Epithelial cell of esophagus (primary cell): Measurements from ENCODE around the gene PER1.

Source experiments
- DNase-seq: peaks from one replicate; pipeline ENCODE4 v3.0.0; 2010; ENCODE audit warnings: low read depth
- H3K4me3 ChIP-seq: 2 replicates; pipeline ENCODE4 v1.5.1; 2011; ENCODE audit warnings: mild to moderate bottlenecking, low read length, control low read depth
- TF ChIP-seq, protein P1 (sequence below): IDR thresholded peaks from 2 replicates; pipeline ENCODE4 v1.5.1; 2011; ENCODE audit warnings: low read depth, mild to moderate bottlenecking, low read length, control low read depth, inconsistent platforms; ENCODE audit not compliant: insufficient read depth; ENCODE audit errors: missing control alignments

The PER1 gene

DNA sequence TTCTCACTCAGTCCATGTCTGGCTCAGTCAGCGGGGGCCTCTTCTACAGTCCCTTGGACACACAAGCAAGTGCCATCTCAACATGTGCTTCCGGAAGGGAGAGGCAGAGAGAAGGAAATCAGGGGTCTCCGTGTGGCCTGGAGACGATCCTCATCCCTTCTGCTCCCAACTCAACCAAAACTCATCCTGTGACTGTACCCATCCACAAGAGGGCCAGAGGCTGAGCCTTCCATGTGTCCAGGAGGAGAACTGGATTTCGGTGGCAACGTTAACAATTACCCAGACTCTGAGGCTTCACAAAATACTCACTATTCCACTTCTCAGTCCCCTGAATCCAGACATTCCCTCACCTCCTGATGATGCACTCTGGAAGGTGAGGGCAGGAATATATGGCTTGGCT is 56.8 kb downstream of the PER1 start:
- no peak overlapping the region for H3K4me3 ChIP-seq
- no peak for DNase-seq
- TF ChIP-seq, protein P1, sequence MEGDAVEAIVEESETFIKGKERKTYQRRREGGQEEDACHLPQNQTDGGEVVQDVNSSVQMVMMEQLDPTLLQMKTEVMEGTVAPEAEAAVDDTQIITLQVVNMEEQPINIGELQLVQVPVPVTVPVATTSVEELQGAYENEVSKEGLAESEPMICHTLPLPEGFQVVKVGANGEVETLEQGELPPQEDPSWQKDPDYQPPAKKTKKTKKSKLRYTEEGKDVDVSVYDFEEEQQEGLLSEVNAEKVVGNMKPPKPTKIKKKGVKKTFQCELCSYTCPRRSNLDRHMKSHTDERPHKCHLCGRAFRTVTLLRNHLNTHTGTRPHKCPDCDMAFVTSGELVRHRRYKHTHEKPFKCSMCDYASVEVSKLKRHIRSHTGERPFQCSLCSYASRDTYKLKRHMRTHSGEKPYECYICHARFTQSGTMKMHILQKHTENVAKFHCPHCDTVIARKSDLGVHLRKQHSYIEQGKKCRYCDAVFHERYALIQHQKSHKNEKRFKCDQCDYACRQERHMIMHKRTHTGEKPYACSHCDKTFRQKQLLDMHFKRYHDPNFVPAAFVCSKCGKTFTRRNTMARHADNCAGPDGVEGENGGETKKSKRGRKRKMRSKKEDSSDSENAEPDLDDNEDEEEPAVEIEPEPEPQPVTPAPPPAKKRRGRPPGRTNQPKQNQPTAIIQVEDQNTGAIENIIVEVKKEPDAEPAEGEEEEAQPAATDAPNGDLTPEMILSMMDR: no peak

DNA sequence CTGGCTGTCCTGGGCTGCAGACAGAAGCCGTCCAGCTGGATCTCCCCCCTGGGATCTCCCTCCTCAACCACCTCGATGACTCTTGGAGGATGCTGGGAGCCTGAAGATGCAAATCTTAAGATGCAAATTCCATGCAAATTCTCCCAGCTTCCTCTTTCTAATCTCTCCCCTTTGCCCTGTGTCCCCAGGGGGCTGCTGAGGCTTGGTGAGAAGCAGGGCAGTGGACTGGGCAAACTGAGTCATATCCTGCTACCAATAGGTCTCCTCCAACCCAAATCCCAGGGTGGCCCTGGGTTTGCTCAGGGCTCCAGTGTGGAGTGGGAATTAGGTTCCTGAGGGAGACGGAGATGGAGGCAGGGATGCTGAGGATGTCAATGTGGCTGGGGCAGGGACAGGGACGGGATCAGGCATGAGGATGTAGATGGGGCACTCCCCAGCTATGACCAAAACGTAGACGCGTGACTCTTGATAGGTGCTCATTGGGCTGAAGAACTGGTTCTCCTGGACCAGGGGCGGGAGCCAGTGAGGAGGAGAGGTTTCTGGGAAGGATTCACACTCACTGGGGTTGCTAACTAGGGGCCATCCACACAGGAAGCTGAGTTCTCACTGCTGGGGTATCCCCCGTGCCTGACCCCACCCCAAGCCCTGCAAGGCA is 61.0 kb downstream of the PER1 start:
- peak; percentile 64 for DNase-seq
- TF ChIP-seq, protein P1: no peak

More for the DNA sequence above, 61.0 kb downstream of the PER1 start:
- H3K4me3 ChIP-seq: no peak overlapping the region
